ENCODE measurements around the gene CDH4. TPM values are rescaled to one million over a fixed set of nuclear protein-coding genes. Genes with fewer than 3 reads are reported as not detected.
A peak's percentile ranks its signal among the peaks of the same experiment; 100 is the strongest.

The CDH4 gene
- total RNA-seq, 1 donor from 2014 or later = 2.9 TPM

- Mint-ChIP-seq H3K9me3 (no peaks in the 10 kb centered on the region), H3K27me3 (ENCODE audit: insufficient read depth, low read depth) (peaks cover 2% of the 10 kb centered on the region), H3K36me3 (no peaks in the 10 kb centered on the region), H3K4me1 (peaks cover 38% of the 10 kb centered on the region), H3K4me3 (no peak overlapping the region), H3K27ac (no peak overlapping the region)
- Histone ChIP-seq H2AFZ (replicated peaks) (no peak overlapping the region), H3K36me3 (no peaks in the 10 kb centered on the region), H3K9ac (no peak overlapping the region), H3K9me3 (ENCODE audit: low read depth) (no peaks in the 10 kb centered on the region), H3F3A (ENCODE audit: low read depth) (no peaks in the 10 kb centered on the region), H3K4me1 (no peaks in the 10 kb centered on the region), H3K4me3 (no peak overlapping the region), H3K27me3 (no peaks in the 10 kb centered on the region), H3K79me2 (ENCODE audit: low read depth) (no peaks in the 10 kb centered on the region), H3K4me2 (no peak overlapping the region), H3K27ac (no peak overlapping the region), H4K20me1 (ENCODE audit: low read depth) (no peaks in the 10 kb centered on the region)
- no peak for DNase-seq (ENCODE audit: low spot score)
- TF ChIP-seq CTCF (IDR thresholded peaks at IDR 0.05) (no peak), EZH2 (IDR thresholded peaks at IDR 0.05) (no peak), EZH2phosphoT487 (IDR thresholded peaks at IDR 0.05) (no peak)
Observed at GRCh38 chr20:61809006-61809770, 557.1 kb downstream of the CDH4 start.

GRCh38 chr20:61810066-61810737 lies 558.1 kb downstream of the CDH4 start:
- no peaks in the 10 kb centered on the region for H4K20me1 ChIP-seq (ENCODE audit: low read depth)
- H3K27ac Mint-ChIP-seq = no peak overlapping the region
- H3K36me3 Mint-ChIP-seq = no peaks in the 10 kb centered on the region
- H3F3A ChIP-seq (ENCODE audit: low read depth) = no peaks in the 10 kb centered on the region
- no peak for TF ChIP-seq EZH2phosphoT487 (IDR thresholded peaks at IDR 0.05)
- no peak for TF ChIP-seq EZH2 (IDR thresholded peaks at IDR 0.05)
- TF ChIP-seq CTCF (IDR thresholded peaks at IDR 0.05) = no peak
- no peaks in the 10 kb centered on the region for H3K36me3 ChIP-seq
- no peak overlapping the region for H3K9ac ChIP-seq
- H3K27me3 ChIP-seq = no peaks in the 10 kb centered on the region
- H3K4me3 Mint-ChIP-seq = no peak overlapping the region
- H3K79me2 ChIP-seq (ENCODE audit: low read depth) = no peaks in the 10 kb centered on the region
- no peaks in the 10 kb centered on the region for H3K4me1 ChIP-seq
- peaks cover 31% of the 10 kb centered on the region for H3K4me1 Mint-ChIP-seq
- no peak for DNase-seq (ENCODE audit: low spot score)
- H3K27me3 Mint-ChIP-seq (ENCODE audit: insufficient read depth, low read depth) = peaks cover 2% of the 10 kb centered on the region
- no peaks in the 10 kb centered on the region for H3K9me3 ChIP-seq (ENCODE audit: low read depth)
- H3K9me3 Mint-ChIP-seq = no peaks in the 10 kb centered on the region
- no peak overlapping the region for H3K4me3 ChIP-seq
- no peak overlapping the region for H3K4me2 ChIP-seq
- H3K27ac ChIP-seq = no peak overlapping the region
- H2AFZ ChIP-seq (replicated peaks) = no peak overlapping the region

GRCh38 chr20:61810738-61811135 lies 558.7 kb downstream of the CDH4 start:
- H3K36me3 ChIP-seq = no peaks in the 10 kb centered on the region
- no peak overlapping the region for H3K4me3 ChIP-seq
- H3K27me3 ChIP-seq = no peaks in the 10 kb centered on the region
- H3K4me3 Mint-ChIP-seq = no peak overlapping the region
- H3K9me3 ChIP-seq (ENCODE audit: low read depth) = no peaks in the 10 kb centered on the region
- no peak overlapping the region for H2AFZ ChIP-seq (replicated peaks)
- peak overlapping the region; percentile 77 for H3K27ac Mint-ChIP-seq
- TF ChIP-seq EZH2 (IDR thresholded peaks at IDR 0.05) (no peak), EZH2phosphoT487 (IDR thresholded peaks at IDR 0.05) (no peak), CTCF (IDR thresholded peaks at IDR 0.05) (no peak)
- H3K4me1 ChIP-seq = peaks cover under 1% of the 10 kb centered on the region
- H4K20me1 ChIP-seq (ENCODE audit: low read depth) = no peaks in the 10 kb centered on the region
- H3K27ac ChIP-seq = no peak overlapping the region
- no peak overlapping the region for H3K9ac ChIP-seq
- peaks cover 5% of the 10 kb centered on the region for H3K27me3 Mint-ChIP-seq (ENCODE audit: insufficient read depth, low read depth)
- DNase-seq (ENCODE audit: low spot score) = no peak
- no peaks in the 10 kb centered on the region for H3K9me3 Mint-ChIP-seq
- H3K36me3 Mint-ChIP-seq = no peaks in the 10 kb centered on the region
- peaks cover 31% of the 10 kb centered on the region for H3K4me1 Mint-ChIP-seq
- no peaks in the 10 kb centered on the region for H3K79me2 ChIP-seq (ENCODE audit: low read depth)
- H3F3A ChIP-seq (ENCODE audit: low read depth) = no peaks in the 10 kb centered on the region
- no peak overlapping the region for H3K4me2 ChIP-seq

Measured in neural progenitor cell (in vitro differentiated cells).